NOMO-1 (cell line): Measurements from ENCODE around the gene KLHL11.

ENCODE experiments used
- DNase-seq, 2 experiments: peaks; one replicate each; lab custom pipeline; 2025; ENCODE audit not compliant: unreplicated experiment in 2 of 2; lab: John Stamatoyannopoulos, UW

The KLHL11 gene

DNA sequence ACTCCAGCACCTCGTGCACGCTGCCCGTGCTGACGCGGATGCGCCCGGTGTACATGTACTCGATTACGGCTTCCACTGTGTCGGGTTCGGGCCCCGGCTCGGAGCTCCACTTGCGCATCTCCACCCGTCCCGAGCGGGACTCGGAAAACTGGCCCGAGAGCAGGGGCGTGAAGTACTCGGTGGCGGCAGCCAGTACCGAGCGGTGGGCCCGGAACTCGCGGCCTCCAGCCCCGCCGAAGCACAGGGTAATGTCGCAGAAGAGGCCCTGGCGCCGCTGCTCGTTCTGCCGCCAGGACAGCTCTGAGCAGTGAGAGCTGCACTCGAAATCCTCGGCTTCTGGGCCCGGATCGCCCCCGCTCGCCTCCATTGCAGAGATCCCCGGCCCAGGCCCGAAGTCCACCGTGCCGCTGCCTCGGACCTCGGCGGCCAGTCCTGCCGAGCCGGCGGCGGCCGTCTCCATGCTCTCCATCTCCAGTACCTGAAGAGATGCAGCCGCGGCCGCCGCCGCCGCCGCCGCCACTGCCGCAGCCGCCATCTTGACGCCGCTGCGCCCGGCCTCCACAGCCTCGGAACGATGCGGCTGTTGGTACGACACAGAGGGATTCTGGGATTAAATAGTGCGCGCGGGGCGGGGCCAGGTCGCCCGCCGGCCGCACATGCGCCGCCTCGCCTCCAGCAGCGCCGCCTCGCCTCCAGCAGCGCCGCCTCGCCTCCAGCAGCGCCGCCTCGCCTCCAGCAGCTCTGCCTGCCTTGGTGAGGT, at the start of gene KLHL11:
KLHL11 (minus strand) TSS at position 588 of the 760 bp plus-strand sequence; CDS start at position 535, 53 bp downstream.
- DNase-seq, result peak; percentile 84 to 94

DNA sequence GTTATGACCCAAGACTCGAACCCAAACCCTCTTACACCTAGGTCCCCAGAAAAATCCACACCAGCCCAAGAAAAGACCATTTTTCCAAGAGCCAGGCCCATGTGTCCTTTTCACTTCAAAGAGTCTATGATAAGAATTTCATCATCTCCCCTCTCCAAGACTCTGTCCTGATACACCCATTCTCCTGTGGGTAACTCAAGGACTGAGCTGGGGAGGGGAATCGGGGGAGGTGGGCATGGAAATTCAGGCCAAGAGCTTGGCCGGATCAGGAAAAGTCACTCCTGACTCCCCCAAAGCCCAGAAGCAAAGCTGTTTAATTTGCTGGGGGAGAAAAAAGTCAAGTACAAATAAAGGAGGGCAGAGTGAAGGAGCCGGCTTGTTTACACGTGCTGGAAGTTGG, 49.8 kb upstream of the KLHL11 start:
- DNase-seq, result no peak

- DNase-seq, result no peak
Observed at GRCh38 chr17:41914358-41914766, 49.1 kb upstream of the KLHL11 start.

- no peak for DNase-seq
Observed at GRCh38 chr17:41913798-41914197, 48.6 kb upstream of the KLHL11 start.

DNA sequence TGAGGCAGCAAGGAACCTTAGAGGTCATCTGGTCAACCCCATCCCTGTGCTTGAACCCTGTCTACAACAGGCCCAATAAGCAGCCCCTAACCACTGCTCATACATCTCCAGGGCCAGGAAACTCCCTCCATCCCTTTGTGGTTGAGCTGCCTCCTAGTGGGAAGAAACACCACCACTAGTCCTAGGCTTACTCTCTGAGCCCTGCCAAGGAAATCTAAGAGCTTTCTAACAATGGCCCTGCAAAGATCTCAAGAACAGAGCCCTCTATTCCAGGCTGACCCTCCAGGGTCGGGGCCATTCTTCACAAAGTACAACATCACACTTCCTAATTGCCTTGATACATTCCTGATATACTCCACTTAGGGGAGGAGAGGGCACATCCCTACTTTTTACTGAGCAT, 47.7 kb upstream of the KLHL11 start:
- DNase-seq, result no peak

DNA sequence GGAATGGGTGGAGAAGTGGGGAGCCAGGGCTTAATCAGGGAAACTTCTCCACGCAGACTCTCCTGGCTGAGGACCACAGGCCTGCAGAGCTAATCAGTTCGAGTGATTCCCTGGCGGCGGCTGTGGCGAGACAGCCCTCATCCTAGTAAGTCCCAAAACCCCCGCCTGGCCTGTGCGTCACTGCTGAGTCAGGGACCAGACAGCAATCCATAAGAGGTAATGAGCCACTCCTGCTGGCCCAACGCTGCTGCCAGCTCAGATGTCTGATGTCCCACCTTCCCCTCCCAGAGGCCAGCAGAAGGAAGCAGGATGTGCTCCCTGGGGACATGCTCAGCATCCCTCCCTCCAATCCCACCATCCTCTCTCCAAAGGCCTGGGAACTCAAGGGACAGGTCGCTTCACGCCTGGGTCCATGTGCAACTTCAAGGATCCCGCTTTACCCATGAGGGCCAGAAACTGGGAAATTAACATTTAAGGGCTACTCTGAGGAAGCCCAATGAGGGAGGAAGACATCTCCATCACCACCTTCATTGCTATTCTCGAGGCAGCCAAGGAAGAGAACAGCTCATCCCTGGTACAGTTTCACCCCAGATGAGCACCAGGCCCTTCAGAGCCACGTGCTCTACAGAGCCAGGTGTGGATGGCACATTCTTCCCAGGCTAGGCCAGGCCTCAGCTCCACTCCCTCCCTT, 45.6 kb upstream of the KLHL11 start:
- no peak for DNase-seq

DNA sequence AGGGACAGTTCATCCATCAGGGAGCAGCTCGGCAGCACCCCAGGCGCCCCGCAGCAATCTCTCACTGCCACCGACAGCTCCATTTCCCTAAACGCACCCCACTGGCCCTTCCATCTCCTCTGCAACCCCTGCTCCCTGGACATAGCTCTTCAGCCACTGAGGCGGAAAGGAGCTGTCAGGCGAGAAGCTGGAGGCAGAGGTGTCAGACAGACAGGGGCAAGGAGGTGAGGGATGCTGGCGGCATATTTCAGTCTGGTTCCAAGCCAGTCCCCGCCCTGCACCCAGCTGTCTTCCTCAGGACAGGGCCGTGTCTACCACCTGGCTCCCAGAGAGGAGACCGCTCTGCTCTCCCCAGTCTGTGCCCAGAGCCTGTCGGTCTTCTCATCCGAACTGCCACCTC, 43.9 kb upstream of the KLHL11 start:
- DNase-seq, result no peak

- no peak for DNase-seq
Observed at GRCh38 chr17:41907633-41908539, 42.7 kb upstream of the KLHL11 start.

DNA sequence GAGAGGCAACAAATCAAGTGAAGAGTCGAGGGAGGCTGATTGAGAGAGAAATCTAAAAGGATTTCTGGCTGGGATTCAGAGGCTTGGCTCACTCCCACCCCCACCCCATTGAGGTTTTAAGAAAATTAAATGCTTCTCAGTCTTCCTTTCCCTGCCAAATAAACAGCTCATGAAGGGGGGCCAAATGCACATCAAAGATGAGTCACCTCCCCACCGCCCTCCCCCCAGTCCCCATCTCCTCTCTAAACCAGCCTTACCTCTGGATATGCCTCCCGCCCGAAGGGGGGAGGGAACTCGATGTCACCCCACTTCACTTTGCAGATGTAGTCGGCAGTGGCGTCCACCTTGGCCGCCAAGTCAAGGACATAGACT, 41.9 kb upstream of the KLHL11 start:
- DNase-seq, result no peak

GRCh38 chr17:41906465-41907184, 41.4 kb upstream of the KLHL11 start:
- no peak for DNase-seq

- no peak for DNase-seq
Observed at GRCh38 chr17:41905172-41905571, 39.9 kb upstream of the KLHL11 start.

- no peak for DNase-seq
Observed at GRCh38 chr17:41904242-41904841, 39.1 kb upstream of the KLHL11 start.

- no peak for DNase-seq
Observed at GRCh38 chr17:41901646-41902045, 36.4 kb upstream of the KLHL11 start.

- DNase-seq, result no peak
Observed at GRCh38 chr17:41896726-41897125, 31.5 kb upstream of the KLHL11 start.

GRCh38 chr17:41895617-41896016, 30.4 kb upstream of the KLHL11 start:
- no peak for DNase-seq

GRCh38 chr17:41894791-41895331, 29.6 kb upstream of the KLHL11 start:
- DNase-seq, result no peak

GRCh38 chr17:41893384-41893783, 28.2 kb upstream of the KLHL11 start:
- no peak for DNase-seq

DNA sequence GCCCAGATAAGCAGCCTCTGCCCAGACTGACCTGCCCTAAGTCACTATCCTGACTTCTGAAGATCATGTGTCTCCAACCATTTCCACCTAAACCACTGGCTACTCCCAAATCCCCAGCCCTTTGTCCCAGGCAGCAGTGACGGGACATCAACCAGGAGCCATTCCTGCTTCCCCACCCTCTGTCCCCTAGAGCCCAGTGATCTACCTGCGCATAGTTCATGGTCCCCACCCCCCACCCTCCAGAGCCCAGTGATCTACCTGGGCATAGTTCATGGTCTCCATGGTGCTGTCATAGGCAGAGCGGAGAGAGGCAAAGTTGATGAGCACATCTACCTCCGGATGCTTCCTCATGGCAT, 26.8 kb upstream of the KLHL11 start:
- DNase-seq, result no peak

DNA sequence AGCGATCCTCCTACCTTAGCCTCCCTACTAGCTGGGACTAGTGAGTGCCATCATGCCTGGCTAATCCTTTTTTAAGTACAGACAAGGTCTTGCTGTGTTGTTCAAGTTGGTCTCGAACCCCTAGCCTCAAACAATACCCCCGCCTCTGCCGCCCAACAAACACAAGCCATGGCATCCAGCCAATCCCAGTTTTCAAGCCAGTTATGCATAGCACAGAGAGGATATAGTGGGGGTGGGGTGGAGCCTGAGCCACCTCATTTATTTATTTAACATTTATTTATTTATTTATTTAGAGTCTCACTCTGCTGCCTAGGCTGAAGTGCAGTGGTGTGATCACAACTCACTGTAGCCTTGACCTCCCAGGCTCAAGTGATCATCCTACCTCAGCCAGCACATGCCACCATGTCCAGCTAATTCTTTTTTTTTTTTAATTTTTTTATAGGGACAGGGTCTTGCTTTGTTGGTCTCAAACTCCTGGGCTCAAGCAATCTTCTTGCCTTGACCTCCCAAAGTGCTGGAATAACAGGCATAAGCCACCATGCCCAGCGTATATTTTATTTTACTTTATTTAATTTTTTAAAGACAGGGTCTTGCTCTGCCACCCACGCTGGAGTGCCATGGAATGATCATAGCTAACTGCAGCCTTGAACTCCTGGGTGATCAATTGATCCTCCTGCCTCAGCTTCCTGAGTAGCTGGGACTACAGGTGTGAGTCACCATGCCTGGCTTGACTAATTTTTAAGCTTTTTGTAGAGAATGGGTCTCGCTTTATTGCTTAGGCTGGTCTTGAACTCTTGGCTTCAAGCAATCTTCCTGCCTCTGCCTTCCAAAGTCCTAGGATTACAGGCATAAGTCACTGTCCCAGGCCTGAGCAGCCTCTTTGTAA, 26.2 kb upstream of the KLHL11 start:
- DNase-seq, result no peak
